Ectodermal cell (in vitro differentiated cells): ENCODE measurements around the gene FGF14.

ENCODE experiments used
- H3K27ac ChIP-seq: 2 replicates; pipeline ENCODE4 v1.7.0; 2013; ENCODE audit warnings: mild to moderate bottlenecking, low read depth, low read length; ENCODE audit not compliant: insufficient read depth, poor library complexity, severe bottlenecking
- H3K27me3 ChIP-seq: 2 replicates; pipeline ENCODE4 v1.7.0; 2013; ENCODE audit warnings: mild to moderate bottlenecking, low read length; ENCODE audit not compliant: insufficient read depth, control insufficient read depth, poor library complexity, severe bottlenecking
- H3K36me3 ChIP-seq: one replicate; pipeline ENCODE4 v1.7.0; 2013; ENCODE audit warnings: low read length; ENCODE audit not compliant: control insufficient read depth, insufficient read depth
- H3K4me1 ChIP-seq: one replicate; pipeline ENCODE4 v1.7.0; 2013; ENCODE audit warnings: low read length; ENCODE audit not compliant: control insufficient read depth, insufficient read depth
- H3K4me3 ChIP-seq: 2 replicates; pipeline ENCODE4 v1.7.0; 2013; ENCODE audit warnings: low read depth, low read length, control low read depth; ENCODE audit not compliant: insufficient read depth
- H3K9me3 ChIP-seq: 2 replicates; pipeline ENCODE4 v1.7.0; 2013; ENCODE audit warnings: mild to moderate bottlenecking, low read length, moderate library complexity; ENCODE audit not compliant: control insufficient read depth
- WGBS, 2 experiments: methylation state at CpG; one replicate each; pipeline ENCODE4 v1.1.7; 2013; ENCODE audit warnings: missing lambda C conversion rate in 2 of 2; 5-methylcytosine and 5-hydroxymethylcytosine counted together

Gene FGF14

GRCh38 chr13:101718496-101718895 is 683.4 kb downstream of the FGF14 start:
- Histone ChIP-seq H3K36me3 (no peaks in the 10 kb centered on the region), H3K27me3 (no peaks in the 10 kb centered on the region), H3K4me3 (no peak overlapping the region), H3K27ac (no peak overlapping the region), H3K4me1 (no peaks in the 10 kb centered on the region), H3K9me3 (no peaks in the 10 kb centered on the region)
- 92 to 95% methylated on average over 3 of the region's 3 CpGs for WGBS, 2 experiments

GRCh38 chr13:101717353-101717752 is 684.5 kb downstream of the FGF14 start:
- Histone ChIP-seq H3K4me3 (no peak overlapping the region), H3K36me3 (no peaks in the 10 kb centered on the region), H3K4me1 (no peaks in the 10 kb centered on the region), H3K27ac (no peak overlapping the region), H3K9me3 (no peaks in the 10 kb centered on the region), H3K27me3 (no peaks in the 10 kb centered on the region)
- WGBS, 2 experiments, result 97 to 100% methylated on average over 6 to 8 of the region's 10 CpGs

GRCh38 chr13:101714195-101714594 is 687.7 kb downstream of the FGF14 start:
- Histone ChIP-seq H3K4me3 (no peak overlapping the region), H3K9me3 (no peaks in the 10 kb centered on the region), H3K4me1 (no peaks in the 10 kb centered on the region), H3K27me3 (no peaks in the 10 kb centered on the region), H3K27ac (no peak overlapping the region), H3K36me3 (no peaks in the 10 kb centered on the region)
- 89 to 100% methylated on average over 3 of the region's 3 CpGs for WGBS, 2 experiments

GRCh38 chr13:101712026-101712348 is 689.9 kb downstream of the FGF14 start:
- Histone ChIP-seq H3K36me3 (no peaks in the 10 kb centered on the region), H3K4me1 (no peaks in the 10 kb centered on the region), H3K27me3 (no peaks in the 10 kb centered on the region), H3K9me3 (no peaks in the 10 kb centered on the region), H3K4me3 (no peak overlapping the region), H3K27ac (no peak overlapping the region)
- 87 to 98% methylated on average over 1 to 2 of the region's 2 CpGs for WGBS, 2 experiments

- WGBS, 2 experiments, result 94 to 97% methylated on average over 2 of the region's 2 CpGs
- H3K36me3 ChIP-seq, result no peaks in the 10 kb centered on the region
These were observed 690.4 kb downstream of the FGF14 start for GRCh38 chr13:101711307-101712025.

GRCh38 chr13:101709952-101710351 is 691.9 kb downstream of the FGF14 start:
- Histone ChIP-seq H3K4me3 (no peak overlapping the region), H3K4me1 (no peaks in the 10 kb centered on the region), H3K27ac (no peak overlapping the region), H3K36me3 (no peaks in the 10 kb centered on the region), H3K27me3 (no peaks in the 10 kb centered on the region), H3K9me3 (no peaks in the 10 kb centered on the region)
- WGBS, 2 experiments, result 93 to 95% methylated on average over 6 of the region's 6 CpGs

More at GRCh38 chr13:101711307-101712025, 690.4 kb downstream of the FGF14 start:
- Histone ChIP-seq H3K4me3 (no peak overlapping the region), H3K9me3 (no peaks in the 10 kb centered on the region), H3K4me1 (no peaks in the 10 kb centered on the region), H3K27ac (no peak overlapping the region), H3K27me3 (no peaks in the 10 kb centered on the region)

GRCh38 chr13:101708115-101708514 is 693.7 kb downstream of the FGF14 start:
- Histone ChIP-seq H3K36me3 (no peaks in the 10 kb centered on the region), H3K9me3 (no peaks in the 10 kb centered on the region), H3K4me3 (no peak overlapping the region), H3K4me1 (no peaks in the 10 kb centered on the region), H3K27me3 (no peaks in the 10 kb centered on the region), H3K27ac (no peak overlapping the region)
- WGBS, 2 experiments, result 60 to 82% methylated on average over 1 of the region's 1 CpG

- no peaks in the 10 kb centered on the region for H3K9me3 ChIP-seq
- H3K4me3 ChIP-seq, result no peak overlapping the region
- H3K27me3 ChIP-seq, result no peaks in the 10 kb centered on the region
- no peaks in the 10 kb centered on the region for H3K4me1 ChIP-seq
- WGBS, 2 experiments, result 90% methylated on average over 2 of the region's 2 CpGs; no CpG with 5 or more reads in 1 of the 2 experiments
- H3K36me3 ChIP-seq, result no peaks in the 10 kb centered on the region
- no peak overlapping the region for H3K27ac ChIP-seq
These were observed 694.2 kb downstream of the FGF14 start for GRCh38 chr13:101707659-101708058.

- no peaks in the 10 kb centered on the region for H3K4me1 ChIP-seq
- H3K27me3 ChIP-seq, result no peaks in the 10 kb centered on the region
- no peak overlapping the region for H3K27ac ChIP-seq
- H3K9me3 ChIP-seq, result no peaks in the 10 kb centered on the region
- H3K4me3 ChIP-seq, result no peak overlapping the region
- H3K36me3 ChIP-seq, result no peaks in the 10 kb centered on the region
- 92% methylated on average over 6 of the region's 6 CpGs for WGBS, 2 experiments
These were observed 695.2 kb downstream of the FGF14 start for GRCh38 chr13:101706651-101707050.

- WGBS, 2 experiments, result 75 to 77% methylated on average over 3 of the region's 3 CpGs
- no peaks in the 10 kb centered on the region for H3K4me1 ChIP-seq
- H3K9me3 ChIP-seq, result no peaks in the 10 kb centered on the region
- no peaks in the 10 kb centered on the region for H3K36me3 ChIP-seq
- no peak overlapping the region for H3K27ac ChIP-seq
- H3K27me3 ChIP-seq, result no peaks in the 10 kb centered on the region
- H3K4me3 ChIP-seq, result no peak overlapping the region
These were observed 698.0 kb downstream of the FGF14 start for GRCh38 chr13:101703838-101704237.

- H3K27me3 ChIP-seq, result no peaks in the 10 kb centered on the region
These were observed 698.8 kb downstream of the FGF14 start for GRCh38 chr13:101703081-101703480.

More at GRCh38 chr13:101703081-101703480, 698.8 kb downstream of the FGF14 start:
- Histone ChIP-seq H3K4me1 (no peaks in the 10 kb centered on the region), H3K27ac (no peak overlapping the region), H3K36me3 (no peaks in the 10 kb centered on the region), H3K4me3 (no peak overlapping the region), H3K9me3 (no peaks in the 10 kb centered on the region)
- 90 to 96% methylated on average over 1 of the region's 1 CpG for WGBS, 2 experiments
